ENCODE measurements around the gene AXL. TPM values are rescaled to one million over a fixed set of nuclear protein-coding genes. Genes with fewer than 3 reads are reported as not detected.

AXL gene
- total and polyA plus RNA-seq, 9 of the 15 experiments (the other 6 are each of a cell fraction or from before 2014, with no cell fraction given), result 0.80 to 6.6 (median 1.6) TPM

- TF ChIP-seq PATZ1 (CRISPR knock-in tag; IDR thresholded peaks at IDR 0.05; ENCODE audit: borderline replicate concordance), result peak; percentile 26; the same call in 1 of the 2 replicates
- no peak for TF ChIP-seq ZNF449 (CRISPR knock-in tag; IDR thresholded peaks at IDR 0.05)
- TF ChIP-seq ZKSCAN8 (CRISPR knock-in tag; IDR thresholded peaks at IDR 0.05), result no peak
- TF ChIP-seq XRCC5 (IDR thresholded peaks at IDR 0.05; ENCODE audit: low read depth, low read length), result peak; percentile 90
- no peak for TF ChIP-seq PRMT5 (CRISPR knock-in tag; IDR thresholded peaks at IDR 0.05)
- TF ChIP-seq PKNOX1 (IDR thresholded peaks at IDR 0.05), result no peak
- no peak for TF ChIP-seq ZNF311 (CRISPR knock-in tag; IDR thresholded peaks at IDR 0.05)
- no peak for TF ChIP-seq ZC3H8 (IDR thresholded peaks at IDR 0.05)
- TF ChIP-seq, protein P1, sequence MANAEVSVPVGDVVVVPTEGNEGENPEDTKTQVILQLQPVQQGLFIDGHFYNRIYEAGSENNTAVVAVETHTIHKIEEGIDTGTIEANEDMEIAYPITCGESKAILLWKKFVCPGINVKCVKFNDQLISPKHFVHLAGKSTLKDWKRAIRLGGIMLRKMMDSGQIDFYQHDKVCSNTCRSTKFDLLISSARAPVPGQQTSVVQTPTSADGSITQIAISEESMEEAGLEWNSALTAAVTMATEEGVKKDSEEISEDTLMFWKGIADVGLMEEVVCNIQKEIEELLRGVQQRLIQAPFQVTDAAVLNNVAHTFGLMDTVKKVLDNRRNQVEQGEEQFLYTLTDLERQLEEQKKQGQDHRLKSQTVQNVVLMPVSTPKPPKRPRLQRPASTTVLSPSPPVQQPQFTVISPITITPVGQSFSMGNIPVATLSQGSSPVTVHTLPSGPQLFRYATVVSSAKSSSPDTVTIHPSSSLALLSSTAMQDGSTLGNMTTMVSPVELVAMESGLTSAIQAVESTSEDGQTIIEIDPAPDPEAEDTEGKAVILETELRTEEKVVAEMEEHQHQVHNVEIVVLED (CRISPR knock-in tag; IDR thresholded peaks at IDR 0.05), result no peak
- no peak for TF ChIP-seq ZNF282 (CRISPR knock-in tag; IDR thresholded peaks at IDR 0.05)
- no peak for TF ChIP-seq TAL1 (IDR thresholded peaks at IDR 0.05)
- TF ChIP-seq, protein P2, sequence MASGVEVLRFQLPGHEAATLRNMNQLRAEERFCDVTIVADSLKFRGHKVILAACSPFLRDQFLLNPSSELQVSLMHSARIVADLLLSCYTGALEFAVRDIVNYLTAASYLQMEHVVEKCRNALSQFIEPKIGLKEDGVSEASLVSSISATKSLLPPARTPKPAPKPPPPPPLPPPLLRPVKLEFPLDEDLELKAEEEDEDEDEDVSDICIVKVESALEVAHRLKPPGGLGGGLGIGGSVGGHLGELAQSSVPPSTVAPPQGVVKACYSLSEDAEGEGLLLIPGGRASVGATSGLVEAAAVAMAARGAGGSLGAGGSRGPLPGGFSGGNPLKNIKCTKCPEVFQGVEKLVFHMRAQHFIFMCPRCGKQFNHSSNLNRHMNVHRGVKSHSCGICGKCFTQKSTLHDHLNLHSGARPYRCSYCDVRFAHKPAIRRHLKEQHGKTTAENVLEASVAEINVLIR (CRISPR knock-in tag; IDR thresholded peaks at IDR 0.05), result no peak
- TF ChIP-seq MLLT1 (IDR thresholded peaks at IDR 0.05), result 0 out of 4 replicates have a peak, but pooled peaks of 1 of the 2 experiments have one; percentile 29
- TF ChIP-seq SOX6 (IDR thresholded peaks at IDR 0.05), result peak; percentile 23; the same call in 1 of the 2 replicates
- TF ChIP-seq BRD4 (IDR thresholded peaks at IDR 0.05), result no peak
- TF ChIP-seq ZNF146 (CRISPR knock-in tag; IDR thresholded peaks at IDR 0.05; ENCODE audit: unreplicated experiment), result no peak
- no peak for TF ChIP-seq SRF (CRISPR knock-in tag; IDR thresholded peaks at IDR 0.05)
- 0 out of 2 replicates have a peak, but pooled peaks have one; percentile 15 for TF ChIP-seq GABPB1 (CRISPR knock-in tag; IDR thresholded peaks at IDR 0.05)
- TF ChIP-seq ILF3 (IDR thresholded peaks at IDR 0.05; ENCODE audit: borderline replicate concordance), result no peak
- TF ChIP-seq KLF16 (IDR thresholded peaks at IDR 0.05), result peak; percentile 56; the same call in 1 of the 2 replicates
Observed at GRCh38 chr19:41308450-41309179, 89.6 kb downstream of the AXL start (continued).
